HepG2 (cell line): ENCODE data around the gene BBC3. TPM values are rescaled to one million over a fixed set of nuclear protein-coding genes. Genes with fewer than 3 reads are reported as not detected.

Source experiments
- AGO1 ChIP-seq: fragments of 200-400 bp; formaldehyde crosslinking; IDR thresholded peaks from 2 replicates; pipeline ENCODE4 v1.6.1; 2017; ENCODE audit warnings: mild to moderate bottlenecking, low read depth, low read length, moderate library complexity; ENCODE audit not compliant: poor library complexity, severe bottlenecking
- ARID5B ChIP-seq: IDR thresholded peaks from 2 replicates; pipeline ENCODE4 v1.4.0; 2020; ENCODE audit warnings: mild to moderate bottlenecking, missing genetic modification reagents
- FOXO1 ChIP-seq: sonication (generic); formaldehyde crosslinking; IDR thresholded peaks from 2 replicates; pipeline ENCODE4 v1.4.0; 2020; ENCODE audit warnings: missing genetic modification reagents
- HMG20B ChIP-seq: conservative IDR thresholded peaks from 2 replicates; pipeline ENCODE4 v1.6.1; 2016; ENCODE audit warnings: missing genetic modification reagents, missing compliant biosample characterization
- MAZ ChIP-seq, 2 experiments: sonication (generic) in 1 of 2; formaldehyde crosslinking in 1 of 2; IDR thresholded peaks; 2 replicates each; pipeline versions ENCODE4 v1.5.0 to v1.6.1; 2012 to 2020; ENCODE audit warnings: low read depth in 2 of 2, mild to moderate bottlenecking in 2 of 2, borderline replicate concordance in 1 of 2, improper control_type of control experiment in 1 of 2, low read length in 1 of 2, missing genetic modification reagents in 1 of 2, moderate library complexity in 1 of 2
- MTF1 ChIP-seq: sonication (generic); formaldehyde crosslinking; IDR thresholded peaks from 2 replicates; pipeline ENCODE4 v1.5.0; 2020; ENCODE audit warnings: missing genetic modification reagents
- RNF2 ChIP-seq: fragments of 450-650 bp; conservative IDR thresholded peaks from 2 replicates; pipeline ENCODE4 v1.6.1; 2016; ENCODE audit warnings: low read depth
- TRIM24 ChIP-seq: sonication (generic); formaldehyde crosslinking; IDR thresholded peaks from 2 replicates; pipeline ENCODE4 v1.8.0; 2022; ENCODE audit warnings: mild to moderate bottlenecking, missing genetic modification reagents
- ZNF224 ChIP-seq: sonication (generic); formaldehyde crosslinking; IDR thresholded peaks from 2 replicates; pipeline ENCODE4 v1.5.0; 2020; ENCODE audit warnings: mild to moderate bottlenecking, missing genetic modification reagents
- ZNF318 ChIP-seq: sonication (generic); formaldehyde crosslinking; IDR thresholded peaks from 2 replicates; pipeline ENCODE4 v1.4.0; 2020; ENCODE audit warnings: mild to moderate bottlenecking, missing genetic modification reagents
- ZNF430 ChIP-seq: sonication (generic); formaldehyde crosslinking; IDR thresholded peaks from 2 replicates; pipeline ENCODE4 v1.9.0; 2021; ENCODE audit warnings: mild to moderate bottlenecking, missing genetic modification reagents
- ZNF431 ChIP-seq: sonication (generic); formaldehyde crosslinking; IDR thresholded peaks from 2 replicates; pipeline ENCODE4 v1.9.0; 2022; ENCODE audit warnings: missing genetic modification reagents, low read depth, mild to moderate bottlenecking, borderline replicate concordance
- polyA plus RNA-seq, 8 experiments: library from polyadenylated mRNA; depleted of rRNA in 3 of 8; stranded (reverse) in 7 of 8; unstranded in 1 of 8; fragments of >200 nt; fragmentation: Illumina TruSeq in 4 of 8; extraction: Trizol in 4 of 8; gene quantifications; 2 replicates each; pipeline versions ENCODE4 v1.2.1 to v1.2.3, GENCODE V29; 2011 to 2016; ENCODE audit warnings: low read depth in 4 of 8, missing spikeins in 1 of 8, mixed read lengths in 1 of 8; ENCODE audit not compliant: insufficient read depth in 1 of 8
- total RNA-seq, 5 experiments: library from RNA; depleted of rRNA; stranded (reverse); fragments of >200 nt; fragmentation: Illumina TruSeq; extraction: Trizol; gene quantifications; 2 replicates each; pipeline ENCODE4 v1.2.3, GENCODE V29; 2016; ENCODE audit warnings: low read depth in 1 of 5
- TF ChIP-seq, protein P1 (sequence below): sonication (generic); formaldehyde crosslinking; IDR thresholded peaks from 2 replicates; pipeline ENCODE4 v1.4.0; 2020; ENCODE audit warnings: missing genetic modification reagents, borderline replicate concordance

The BBC3 gene
- total and polyA plus RNA-seq, 2 of the 13 experiments (the other 11 are each of a cell fraction or from before 2014, with no cell fraction given) = 6.1 to 8.8 TPM

DNA sequence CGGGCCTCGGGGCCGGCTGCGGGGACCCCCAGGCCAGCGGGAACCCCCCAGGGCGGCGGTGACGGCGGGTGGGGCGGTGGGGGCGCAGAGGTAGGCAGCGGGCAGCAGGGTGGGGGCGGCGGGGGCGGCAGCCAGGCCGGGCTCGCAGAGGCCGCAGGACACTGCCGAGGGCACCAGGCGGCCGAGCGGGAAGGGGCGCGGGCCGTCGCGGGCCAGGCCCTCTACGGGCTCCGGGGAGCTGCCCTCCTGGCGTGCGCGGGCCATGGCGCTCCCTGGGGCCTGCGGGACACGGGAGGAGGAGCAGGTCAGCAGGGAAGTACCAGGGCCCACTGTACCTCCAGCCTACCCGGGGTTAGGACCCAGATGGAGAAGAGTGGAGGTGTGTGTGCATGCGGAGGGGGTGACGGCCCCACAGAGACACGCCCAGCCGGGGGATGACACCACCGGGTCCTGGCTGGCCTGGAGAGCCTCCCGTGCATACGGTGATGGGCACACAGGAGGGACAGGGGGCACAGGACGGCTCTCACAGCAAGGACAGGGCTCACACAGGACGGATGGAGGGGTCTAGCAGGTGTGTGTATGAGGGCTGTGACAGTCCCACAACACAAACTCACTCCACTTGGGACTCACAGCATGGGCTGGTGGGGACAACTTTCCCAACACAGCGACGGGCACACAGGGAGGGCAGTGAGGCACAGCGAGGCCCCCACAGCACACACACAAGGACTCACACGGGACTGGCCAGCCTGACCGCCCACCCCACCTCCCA, 2.6 kb downstream of the BBC3 start (continued):
- 0 out of 2 replicates have a peak, but pooled peaks have one; percentile 27 for TF ChIP-seq ZNF318
- no peak for TF ChIP-seq RNF2
- TF ChIP-seq ARID5B (CRISPR knock-in tag) = 0 out of 2 replicates have a peak, but pooled peaks have one; percentile 16
- TF ChIP-seq ZNF430 (CRISPR knock-in tag) = peak; percentile 18; the same call in 1 of the 2 replicates
- 0 out of 2 replicates have a peak, but pooled peaks have one; percentile 9 for TF ChIP-seq TRIM24 (CRISPR knock-in tag)
- TF ChIP-seq AGO1 = peak; percentile 56
- peak; percentile 39; the same call in 1 of the 2 replicates for TF ChIP-seq FOXO1 (CRISPR knock-in tag)
- TF ChIP-seq MAZ (IDR thresholded peaks at IDR 0.05; ENCODE audit: borderline replicate concordance, low read depth, low read length) = 0 out of 2 replicates have a peak, but pooled peaks have one; percentile 19
- TF ChIP-seq MAZ (CRISPR knock-in tag; IDR thresholded peaks at IDR 0.05; ENCODE audit: low read depth) = no peak
- TF ChIP-seq ZNF224 (CRISPR knock-in tag) = 0 out of 2 replicates have a peak, but pooled peaks have one; percentile 11
- 0 out of 2 replicates have a peak, but pooled peaks have one; percentile 35 for TF ChIP-seq ZNF431
- TF ChIP-seq, protein P1, sequence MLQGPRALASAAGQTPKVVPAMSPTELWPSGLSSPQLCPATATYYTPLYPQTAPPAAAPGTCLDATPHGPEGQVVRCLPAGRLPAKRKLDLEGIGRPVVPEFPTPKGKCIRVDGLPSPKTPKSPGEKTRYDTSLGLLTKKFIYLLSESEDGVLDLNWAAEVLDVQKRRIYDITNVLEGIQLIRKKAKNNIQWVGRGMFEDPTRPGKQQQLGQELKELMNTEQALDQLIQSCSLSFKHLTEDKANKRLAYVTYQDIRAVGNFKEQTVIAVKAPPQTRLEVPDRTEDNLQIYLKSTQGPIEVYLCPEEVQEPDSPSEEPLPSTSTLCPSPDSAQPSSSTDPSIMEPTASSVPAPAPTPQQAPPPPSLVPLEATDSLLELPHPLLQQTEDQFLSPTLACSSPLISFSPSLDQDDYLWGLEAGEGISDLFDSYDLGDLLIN (CRISPR knock-in tag) = 0 out of 2 replicates have a peak, but pooled peaks have one; percentile 55
- 0 out of 2 replicates have a peak, but pooled peaks have one; percentile 14 for TF ChIP-seq HMG20B (CRISPR knock-in tag)
- TF ChIP-seq MTF1 (CRISPR knock-in tag) = 0 out of 2 replicates have a peak, but pooled peaks have one; percentile 9
